Astrocyte of the cerebellum (primary cell): Measurements from ENCODE around the gene FAM177B.
A peak's percentile ranks its signal among the peaks of the same experiment; 100 is the strongest.
"Not testable (repeated sequence)": the region's sequence is repeated elsewhere in the genome, so short reads cannot be mapped to it uniquely, and the experiment has no call there.

ENCODE experiments used
- DNase-seq: peaks from one replicate; pipeline ENCODE4 v3.0.0-alpha.2; 2011; ENCODE audit warnings: low read depth
- H3K4me3 ChIP-seq: 2 replicates; pipeline ENCODE4 v1.5.1; 2011; ENCODE audit warnings: mild to moderate bottlenecking, low read depth, low read length, moderate library complexity
- CTCF ChIP-seq: IDR thresholded peaks from 2 replicates; pipeline ENCODE4 v1.5.1; 2012; ENCODE audit warnings: low read length, low read depth, moderate library complexity, mild to moderate bottlenecking; ENCODE audit errors: missing control alignments
- in situ Hi-C: cut with HindIII; loops from 2 replicates; pipeline ENCODE4 v1.10.0; 2017; ENCODE audit warnings: low sequenced_read_pairs

Gene FAM177B

GRCh38 chr1:222751255-222751654 lies 14.3 kb downstream of the FAM177B start:
- no peak for DNase-seq
- no peak overlapping the region for H3K4me3 ChIP-seq
- no peak for TF ChIP-seq CTCF
- in situ Hi-C loops, result no loop called here

GRCh38 chr1:222754366-222755139 lies 17.6 kb downstream of the FAM177B start:
- TF ChIP-seq CTCF, result no peak
- peak; percentile 69 for DNase-seq
- H3K4me3 ChIP-seq, result no peak overlapping the region

GRCh38 chr1:222757646-222758268 lies 20.8 kb downstream of the FAM177B start:
- H3K4me3 ChIP-seq, result no peak overlapping the region
- no peak for DNase-seq
- TF ChIP-seq CTCF, result no peak

More at GRCh38 chr1:222754366-222755139, 17.6 kb downstream of the FAM177B start:
- in situ Hi-C loops, result no loop called here

GRCh38 chr1:222759451-222760035 lies 22.5 kb downstream of the FAM177B start:
- in situ Hi-C loops, result no loop called here
- no peak for DNase-seq
- H3K4me3 ChIP-seq, result no peak overlapping the region
- no peak for TF ChIP-seq CTCF

More at GRCh38 chr1:222757646-222758268, 20.8 kb downstream of the FAM177B start:
- in situ Hi-C loops, result no loop called here

- in situ Hi-C loops, result no loop called here
- TF ChIP-seq CTCF, result no peak
- H3K4me3 ChIP-seq, result no peak overlapping the region
- no peak for DNase-seq
These were observed 24.1 kb downstream of the FAM177B start for GRCh38 chr1:222761083-222761482.

GRCh38 chr1:222762178-222762577 lies 25.2 kb downstream of the FAM177B start:
- DNase-seq, H3K4me3 ChIP-seq, in situ Hi-C loops: not testable (repeated sequence)

- no peak for TF ChIP-seq CTCF
- in situ Hi-C loops, result no loop called here
- no peak overlapping the region for H3K4me3 ChIP-seq
- no peak for DNase-seq
These were observed 30.2 kb downstream of the FAM177B start for GRCh38 chr1:222767152-222767571.
